C1 segment of cervical spinal cord (tissue), 14 donors: ENCODE data around the gene COX6B2.

Experiments used
- DNase-seq, 14 donors: peaks; one replicate each; lab custom pipeline; 2025; lab: John Stamatoyannopoulos, UW

COX6B2 gene

GRCh38 chr19:55312621-55313512 is 41.7 kb downstream of the COX6B2 start:
- DNase-seq, result no peak

- no peak for DNase-seq
Observed at GRCh38 chr19:55311797-55312196, 42.7 kb downstream of the COX6B2 start.

GRCh38 chr19:55311397-55311796 is 43.1 kb downstream of the COX6B2 start:
- DNase-seq, result no peak

- DNase-seq, result no peak
Observed at GRCh38 chr19:55310498-55310897, 44.0 kb downstream of the COX6B2 start.

GRCh38 chr19:55309448-55309847 is 45.1 kb downstream of the COX6B2 start:
- no peak for DNase-seq

- DNase-seq, result no peak
Observed at GRCh38 chr19:55308281-55308680, 46.2 kb downstream of the COX6B2 start.

DNA sequence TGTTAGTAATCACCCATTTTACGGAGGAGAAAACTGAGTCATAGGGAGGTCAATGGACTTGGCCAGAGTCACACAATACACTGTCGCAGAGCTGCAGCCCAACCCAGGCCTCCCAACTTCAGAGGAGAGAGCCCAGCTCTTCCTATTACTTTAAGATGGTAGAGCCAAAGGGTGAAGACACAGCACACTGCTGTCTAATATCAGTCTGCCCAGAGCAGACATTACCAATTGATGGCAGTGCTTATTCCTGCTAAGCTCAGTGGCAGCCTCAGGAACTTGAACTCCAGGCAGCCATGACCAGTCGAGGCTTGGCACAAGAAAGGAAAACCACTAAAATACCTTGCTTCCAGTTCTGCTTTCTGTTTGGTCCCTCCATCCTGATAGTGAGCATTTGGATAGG is 47.8 kb downstream of the COX6B2 start:
- no peak for DNase-seq

DNA sequence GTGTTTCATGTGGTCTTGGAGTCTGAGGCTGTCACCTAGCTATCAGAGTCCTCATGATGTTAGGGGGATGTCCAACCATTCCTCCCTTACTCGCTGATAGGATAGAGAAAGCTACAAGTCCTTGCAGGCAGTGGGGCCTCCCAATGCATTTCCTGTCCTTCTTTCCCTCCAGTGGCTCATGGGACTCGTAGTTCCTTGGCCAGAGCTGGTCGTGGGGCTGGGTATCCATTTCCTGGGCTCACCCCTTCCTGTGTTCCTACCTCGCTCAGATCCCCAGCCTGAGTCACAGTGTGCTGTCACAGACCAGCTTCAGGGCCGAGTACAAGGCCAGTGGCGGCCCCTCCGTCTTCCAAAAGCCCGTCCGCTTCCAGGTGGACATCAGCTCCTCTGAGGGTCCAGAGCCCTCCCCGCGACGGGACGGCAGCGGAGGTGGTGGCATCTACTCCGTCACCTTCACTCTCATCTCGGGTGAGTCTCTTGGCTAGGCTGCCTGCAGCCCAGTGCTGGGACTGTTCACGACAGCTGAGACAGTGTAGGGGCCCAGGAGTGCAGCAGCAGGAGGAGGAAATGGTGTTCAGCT is 48.4 kb downstream of the COX6B2 start:
- DNase-seq, result no peak

DNA sequence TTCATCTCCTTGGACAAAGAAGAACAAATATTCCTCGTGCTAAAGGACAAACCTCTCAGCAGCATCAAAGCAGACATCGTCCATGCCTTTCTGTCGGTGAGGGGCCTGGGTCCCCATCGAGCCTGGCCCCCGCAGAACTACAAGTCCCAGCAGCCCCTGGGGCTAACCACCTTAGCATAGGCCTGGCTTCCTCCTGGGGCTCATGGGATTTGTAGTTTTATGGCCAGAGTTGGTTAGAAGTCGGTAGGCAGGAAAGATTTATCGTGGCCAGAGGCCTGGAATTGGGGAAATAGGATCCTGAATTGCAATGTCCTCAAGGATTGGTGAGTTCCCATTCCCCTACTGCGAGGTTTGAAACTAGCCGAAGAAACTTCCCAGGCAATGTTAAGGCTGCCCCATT is 49.0 kb downstream of the COX6B2 start:
- peak in 1 of 14 donors; percentile 8 for DNase-seq

- DNase-seq, result no peak
Observed at GRCh38 chr19:55304980-55305379, 49.5 kb downstream of the COX6B2 start.

DNA sequence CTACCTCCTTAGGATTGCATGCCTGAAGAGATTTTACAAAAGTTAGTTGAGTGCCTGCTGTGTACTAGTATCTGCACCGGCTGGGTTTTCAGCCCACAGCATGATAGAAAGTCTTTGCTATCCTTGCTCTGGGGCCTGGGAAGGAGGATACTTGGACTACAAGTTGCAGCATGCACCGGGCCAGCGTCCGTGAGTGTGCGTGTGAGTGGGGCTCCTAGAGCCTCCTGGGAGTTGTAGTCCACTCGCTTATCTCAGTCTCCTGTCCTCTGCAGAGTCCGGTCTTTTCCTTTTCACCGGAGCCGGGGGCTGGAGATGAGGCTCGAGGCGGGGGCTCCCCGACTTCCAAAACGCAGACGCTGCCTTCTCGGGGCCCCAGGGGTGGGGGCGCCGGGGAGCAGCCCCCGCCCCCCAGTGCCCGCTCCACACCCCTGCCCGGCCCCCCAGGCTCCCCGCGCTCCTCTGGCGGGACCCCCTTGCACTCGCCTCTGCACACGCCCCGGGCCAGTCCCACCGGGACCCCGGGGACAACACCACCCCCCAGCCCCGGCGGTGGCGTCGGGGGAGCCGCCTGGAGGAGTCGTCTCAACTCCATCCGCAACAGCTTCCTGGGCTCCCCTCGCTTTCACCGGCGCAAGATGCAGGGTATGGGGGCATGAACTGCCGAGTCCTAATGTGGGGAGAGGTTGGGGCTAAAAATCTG is 50.1 kb downstream of the COX6B2 start:
- DNase-seq, result peak in 1 of 14 donors; percentile 31

GRCh38 chr19:55303477-55303876 is 51.0 kb downstream of the COX6B2 start:
- no peak for DNase-seq

DNA sequence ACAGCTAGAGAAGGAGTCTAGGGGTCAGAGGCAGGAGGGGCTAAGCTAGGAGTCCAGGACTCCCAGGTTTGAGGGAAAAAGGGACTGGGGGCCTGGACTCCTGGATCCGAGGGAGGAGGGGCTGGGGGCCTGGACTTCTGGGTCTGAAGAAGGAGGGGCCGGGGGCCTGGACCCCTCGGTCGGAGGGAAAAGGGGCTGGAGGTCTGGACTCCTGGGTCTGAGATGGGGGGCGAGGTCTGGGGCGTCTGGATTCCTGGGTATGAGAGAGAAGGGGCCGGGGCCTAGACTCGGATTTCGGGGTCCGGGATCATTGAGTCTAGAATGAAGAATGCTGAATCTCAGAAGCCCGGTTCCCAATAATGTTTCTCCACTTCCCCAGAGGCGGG is 52.2 kb downstream of the COX6B2 start:
- DNase-seq, result no peak

- DNase-seq, result peak in 13 of 14 donors; percentile 30 to 88 (median 64)
Observed at GRCh38 chr19:55301459-55302317, 52.8 kb downstream of the COX6B2 start.

GRCh38 chr19:55300886-55301458 is 53.5 kb downstream of the COX6B2 start:
- DNase-seq, result no peak

- no peak for DNase-seq
Observed at GRCh38 chr19:55299991-55300390, 54.5 kb downstream of the COX6B2 start.
